Measurements from ENCODE around the gene MMAA. TPM values are rescaled to one million over a fixed set of nuclear protein-coding genes. Genes with fewer than 3 reads are reported as not detected.

The MMAA gene
- total RNA-seq, 8 experiments from 2014 or later = 2.3 to 15.2 (median 5.8) TPM

- no peak for ATAC-seq (replicated peaks in 6 of 8)
- H3K27ac ChIP-seq = no peak overlapping the region
- no peak overlapping the region for H3K4me3 ChIP-seq
- in situ Hi-C loops (cut with MboI; ENCODE audit: low pct_unique_long_range_greater_than_20kb in 2 of 9, low sequenced_read_pairs in 9 of 9, unreplicated experiment in 9 of 9) = no loop called here
- no peaks in the 10 kb centered on the region for H3K4me1 ChIP-seq (replicated peaks in 1 of 2)
- WGBS, 10 experiments = 0 to 100% (median 40%) methylated on average over 1 of the region's 1 CpG; no CpG with 5 or more reads in 5 of the 10 experiments
These were observed 24.1 kb downstream of the MMAA start for GRCh38 chr4:145643295-145643694.

GRCh38 chr4:145644699-145645098, 25.5 kb downstream of the MMAA start:
- Histone ChIP-seq H3K27ac (no peak overlapping the region), H3K4me1 (replicated peaks in 1 of 2) (no peaks in the 10 kb centered on the region), H3K4me3 (no peak overlapping the region)
- in situ Hi-C loops (cut with MboI; ENCODE audit: low pct_unique_long_range_greater_than_20kb in 2 of 9, low sequenced_read_pairs in 9 of 9, unreplicated experiment in 9 of 9) = no loop called here
- 40 to 100% (median 96%) methylated on average over 1 to 3 of the region's 3 CpGs; no CpG with 5 or more reads in 2 of the 10 experiments for WGBS, 10 experiments
- ATAC-seq (replicated peaks in 6 of 8) = no peak

- Histone ChIP-seq H3K27ac (no peak overlapping the region), H3K4me1 (replicated peaks in 1 of 2) (no peaks in the 10 kb centered on the region), H3K4me3 (no peak overlapping the region)
- no peak for ATAC-seq (replicated peaks in 6 of 8)
- 67 to 100% (median 94%) methylated on average over 1 of the region's 1 CpG; no CpG with 5 or more reads in 2 of the 10 experiments for WGBS, 10 experiments
- in situ Hi-C loops (cut with MboI; ENCODE audit: low pct_unique_long_range_greater_than_20kb in 2 of 9, low sequenced_read_pairs in 9 of 9, unreplicated experiment in 9 of 9) = no loop called here
These were observed 37.0 kb downstream of the MMAA start for GRCh38 chr4:145656156-145656555.

GRCh38 chr4:145660064-145660463, 40.9 kb downstream of the MMAA start:
- Histone ChIP-seq H3K27ac (no peak overlapping the region), H3K4me3 (no peak overlapping the region), H3K4me1 (replicated peaks in 1 of 2) (no peaks in the 10 kb centered on the region)
- 67 to 100% (median 88%) methylated on average over 2 to 3 of the region's 3 CpGs; no CpG with 5 or more reads in 1 of the 10 experiments for WGBS, 10 experiments
- in situ Hi-C loops (cut with MboI; ENCODE audit: low pct_unique_long_range_greater_than_20kb in 2 of 9, low sequenced_read_pairs in 9 of 9, unreplicated experiment in 9 of 9) = no loop called here
- ATAC-seq (replicated peaks in 6 of 8) = no peak

GRCh38 chr4:145663194-145663593, 44.0 kb downstream of the MMAA start:
- Histone ChIP-seq H3K4me3 (no peak overlapping the region), H3K4me1 (replicated peaks in 1 of 2) (no peaks in the 10 kb centered on the region), H3K27ac (no peak overlapping the region)
- in situ Hi-C loops (cut with MboI; ENCODE audit: low pct_unique_long_range_greater_than_20kb in 2 of 9, low sequenced_read_pairs in 9 of 9, unreplicated experiment in 9 of 9) = no loop called here
- WGBS, 10 experiments = 66 to 100% (median 81%) methylated on average over 1 to 3 of the region's 3 CpGs; no CpG with 5 or more reads in 4 of the 10 experiments
- no peak for ATAC-seq (replicated peaks in 6 of 8)

- WGBS, 10 experiments = 75 to 100% methylated on average over 1 of the region's 1 CpG; no CpG with 5 or more reads in 8 of the 10 experiments
- Histone ChIP-seq H3K4me3 (no peak overlapping the region), H3K27ac (no peak overlapping the region), H3K4me1 (replicated peaks in 1 of 2) (peaks cover 0 to 3% of the 10 kb centered on the region in 2 donors)
- ATAC-seq (replicated peaks in 6 of 8) = peak in 3 of 8 experiments; percentile 54 to 60 (median 55)
- in situ Hi-C loops (cut with MboI; ENCODE audit: low pct_unique_long_range_greater_than_20kb in 2 of 9, low sequenced_read_pairs in 9 of 9, unreplicated experiment in 9 of 9) = no loop called here
These were observed 46.6 kb downstream of the MMAA start for GRCh38 chr4:145665773-145666172.

GRCh38 chr4:145670422-145670821, 51.2 kb downstream of the MMAA start:
- peaks cover 0 to 3% of the 10 kb centered on the region in 2 donors for H3K4me1 ChIP-seq (replicated peaks in 1 of 2)
- H3K27ac ChIP-seq = no peak overlapping the region
- H3K4me3 ChIP-seq = no peak overlapping the region
- in situ Hi-C loops (cut with MboI; ENCODE audit: low pct_unique_long_range_greater_than_20kb in 2 of 9, low sequenced_read_pairs in 9 of 9, unreplicated experiment in 9 of 9) = no loop called here
- ATAC-seq (replicated peaks in 6 of 8) = peak in 1 of 8 experiments; percentile 41

GRCh38 chr4:145679520-145679919, 60.3 kb downstream of the MMAA start:
- peak; percentile 51 to 98 (median 82) for ATAC-seq (replicated peaks in 6 of 8)
- Histone ChIP-seq H3K27ac (no peak overlapping the region), H3K4me1 (replicated peaks in 1 of 2) (peaks cover 0 to 8% of the 10 kb centered on the region in 2 donors), H3K4me3 (no peak overlapping the region)
- WGBS, 10 experiments = 0 to 80% (median 29%) methylated on average over 1 of the region's 1 CpG; no CpG with 5 or more reads in 3 of the 10 experiments
- in situ Hi-C loops (cut with MboI; ENCODE audit: low pct_unique_long_range_greater_than_20kb in 2 of 9, low sequenced_read_pairs in 9 of 9, unreplicated experiment in 9 of 9) = no loop called here

GRCh38 chr4:145679991-145680455, 60.8 kb downstream of the MMAA start, which contains the start of gene C4orf51:
Gene C4orf51 (plus strand): TSS chr4:145680146. CDS start chr4:145680204, 58 bp downstream.
- in situ Hi-C loops (cut with MboI; ENCODE audit: low pct_unique_long_range_greater_than_20kb in 2 of 9, low sequenced_read_pairs in 9 of 9, unreplicated experiment in 9 of 9) = no loop called here
- WGBS, 10 experiments = 20 to 75% (median 35%) methylated on average over 2 to 6 of the region's 6 CpGs; no CpG with 5 or more reads in 3 of the 10 experiments

GRCh38 chr4:145680902-145681301, 61.7 kb downstream of the MMAA start:
- in situ Hi-C loops (cut with MboI; ENCODE audit: low pct_unique_long_range_greater_than_20kb in 2 of 9, low sequenced_read_pairs in 9 of 9, unreplicated experiment in 9 of 9) = no loop called here
- Histone ChIP-seq H3K4me1 (replicated peaks in 1 of 2) (peaks cover 0 to 8% of the 10 kb centered on the region in 2 donors), H3K27ac (no peak overlapping the region), H3K4me3 (no peak overlapping the region)
- WGBS, 10 experiments = 33 to 100% (median 89%) methylated on average over 1 of the region's 1 CpG; no CpG with 5 or more reads in 1 of the 10 experiments
- no peak for ATAC-seq (replicated peaks in 6 of 8)

More at GRCh38 chr4:145679991-145680455, 60.8 kb downstream of the MMAA start, which contains the start of gene C4orf51:
- Histone ChIP-seq H3K4me3 (no peak within 1 kb of the TSS), H3K4me1 (replicated peaks in 1 of 2) (peaks cover 0 to 8% of the 10 kb centered on the region in 2 donors), H3K27ac (no peak within 1 kb of the TSS)
- ATAC-seq (replicated peaks in 6 of 8) = peak in 7 of 8 experiments; percentile 38 to 91 (median 64)

GRCh38 chr4:145681518-145681917, 62.3 kb downstream of the MMAA start:
- Histone ChIP-seq H3K4me1 (replicated peaks in 1 of 2) (peaks cover 0 to 8% of the 10 kb centered on the region in 2 donors), H3K4me3 (no peak overlapping the region), H3K27ac (no peak overlapping the region)
- ATAC-seq (replicated peaks in 6 of 8) = no peak
- in situ Hi-C loops (cut with MboI; ENCODE audit: low pct_unique_long_range_greater_than_20kb in 2 of 9, low sequenced_read_pairs in 9 of 9, unreplicated experiment in 9 of 9) = no loop called here

GRCh38 chr4:145681956-145682355, 62.8 kb downstream of the MMAA start:
- H3K27ac ChIP-seq = no peak overlapping the region
- 33 to 100% (median 60%) methylated on average over 1 of the region's 1 CpG; no CpG with 5 or more reads in 4 of the 10 experiments for WGBS, 10 experiments
- in situ Hi-C loops (cut with MboI; ENCODE audit: low pct_unique_long_range_greater_than_20kb in 2 of 9, low sequenced_read_pairs in 9 of 9, unreplicated experiment in 9 of 9) = no loop called here
- ATAC-seq (replicated peaks in 6 of 8) = no peak
- H3K4me1 ChIP-seq (replicated peaks in 1 of 2) = peaks cover 0 to 8% of the 10 kb centered on the region in 2 donors
- H3K4me3 ChIP-seq = no peak overlapping the region

GRCh38 chr4:145686991-145687390, 67.8 kb downstream of the MMAA start:
- ATAC-seq (replicated peaks in 6 of 8) = no peak
- no peak overlapping the region for H3K4me3 ChIP-seq
- in situ Hi-C loops (cut with MboI; ENCODE audit: low pct_unique_long_range_greater_than_20kb in 2 of 9, low sequenced_read_pairs in 9 of 9, unreplicated experiment in 9 of 9) = no loop called here
- no peak overlapping the region for H3K27ac ChIP-seq
- H3K4me1 ChIP-seq (replicated peaks in 1 of 2) = no peaks in the 10 kb centered on the region
- WGBS, 10 experiments = 39 to 91% (median 86%) methylated on average over 1 to 2 of the region's 2 CpGs; no CpG with 5 or more reads in 7 of the 10 experiments

GRCh38 chr4:145690610-145691009, 71.4 kb downstream of the MMAA start:
- Histone ChIP-seq H3K27ac (no peak overlapping the region), H3K4me1 (replicated peaks in 1 of 2) (no peaks in the 10 kb centered on the region), H3K4me3 (no peak overlapping the region)
- WGBS, 10 experiments = 67 to 100% (median 92%) methylated on average over 1 to 3 of the region's 3 CpGs; no CpG with 5 or more reads in 2 of the 10 experiments
- in situ Hi-C loops (cut with MboI; ENCODE audit: low pct_unique_long_range_greater_than_20kb in 2 of 9, low sequenced_read_pairs in 9 of 9, unreplicated experiment in 9 of 9) = no loop called here
- ATAC-seq (replicated peaks in 6 of 8) = no peak
